BE2C (cell line): ENCODE data around the gene LRRC1.

Source experiments
- DNase-seq: peaks from one replicate; pipeline ENCODE4 v3.0.0-alpha.2; 2020
- H3K27me3 ChIP-seq: fragments of 250-450 bp; sonication (Bioruptor Pico); 2 replicates; pipeline ENCODE4 v1.5.1; 2020; ENCODE audit warnings: mild to moderate bottlenecking
- H3K36me3 ChIP-seq: fragments of 250-450 bp; sonication (Bioruptor Pico); 2 replicates; pipeline ENCODE4 v1.5.1; 2020; ENCODE audit warnings: mild to moderate bottlenecking
- H3K4me1 ChIP-seq: fragments of 250-450 bp; sonication (Bioruptor Pico); 2 replicates; pipeline ENCODE4 v1.5.1; 2020
- H3K4me3 ChIP-seq: 2 replicates; pipeline ENCODE4 v1.5.1; 2011; ENCODE audit warnings: low read depth, low read length
- H3K9me3 ChIP-seq: fragments of 250-450 bp; sonication (Bioruptor Pico); 2 replicates; pipeline ENCODE4 v1.5.1; 2020
- TF ChIP-seq, protein P1 (sequence below): IDR thresholded peaks from 2 replicates; pipeline ENCODE4 v1.5.1; 2012; ENCODE audit warnings: mild to moderate bottlenecking, low read depth, low read length

Gene LRRC1

DNA sequence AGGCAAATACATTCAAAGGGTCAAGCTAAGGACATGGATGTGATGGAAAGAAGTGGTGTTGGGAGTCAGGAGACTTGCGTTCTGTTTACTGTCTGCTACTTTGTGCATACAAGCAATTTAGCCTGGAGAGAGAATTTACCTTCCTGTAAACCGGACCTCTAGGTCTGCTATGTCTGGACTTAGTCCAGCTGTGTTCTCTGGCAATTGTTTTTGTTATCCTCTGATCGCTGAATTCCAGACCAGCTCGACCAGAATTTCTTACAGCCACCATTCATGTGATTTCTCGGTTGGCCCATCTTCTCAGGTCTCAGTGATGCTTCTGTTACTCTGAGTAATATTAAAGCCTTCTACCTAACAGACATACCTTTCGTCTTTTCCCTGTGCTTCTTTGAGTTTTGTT is 75.2 kb downstream of the LRRC1 start:
- no peak overlapping the region for H3K4me3 ChIP-seq
- TF ChIP-seq, protein P1, sequence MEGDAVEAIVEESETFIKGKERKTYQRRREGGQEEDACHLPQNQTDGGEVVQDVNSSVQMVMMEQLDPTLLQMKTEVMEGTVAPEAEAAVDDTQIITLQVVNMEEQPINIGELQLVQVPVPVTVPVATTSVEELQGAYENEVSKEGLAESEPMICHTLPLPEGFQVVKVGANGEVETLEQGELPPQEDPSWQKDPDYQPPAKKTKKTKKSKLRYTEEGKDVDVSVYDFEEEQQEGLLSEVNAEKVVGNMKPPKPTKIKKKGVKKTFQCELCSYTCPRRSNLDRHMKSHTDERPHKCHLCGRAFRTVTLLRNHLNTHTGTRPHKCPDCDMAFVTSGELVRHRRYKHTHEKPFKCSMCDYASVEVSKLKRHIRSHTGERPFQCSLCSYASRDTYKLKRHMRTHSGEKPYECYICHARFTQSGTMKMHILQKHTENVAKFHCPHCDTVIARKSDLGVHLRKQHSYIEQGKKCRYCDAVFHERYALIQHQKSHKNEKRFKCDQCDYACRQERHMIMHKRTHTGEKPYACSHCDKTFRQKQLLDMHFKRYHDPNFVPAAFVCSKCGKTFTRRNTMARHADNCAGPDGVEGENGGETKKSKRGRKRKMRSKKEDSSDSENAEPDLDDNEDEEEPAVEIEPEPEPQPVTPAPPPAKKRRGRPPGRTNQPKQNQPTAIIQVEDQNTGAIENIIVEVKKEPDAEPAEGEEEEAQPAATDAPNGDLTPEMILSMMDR = no peak
- H3K27me3 ChIP-seq = no peaks in the 10 kb centered on the region
- H3K36me3 ChIP-seq = no peaks in the 10 kb centered on the region
- H3K9me3 ChIP-seq = no peaks in the 10 kb centered on the region
- no peaks in the 10 kb centered on the region for H3K4me1 ChIP-seq
- no peak for DNase-seq

DNA sequence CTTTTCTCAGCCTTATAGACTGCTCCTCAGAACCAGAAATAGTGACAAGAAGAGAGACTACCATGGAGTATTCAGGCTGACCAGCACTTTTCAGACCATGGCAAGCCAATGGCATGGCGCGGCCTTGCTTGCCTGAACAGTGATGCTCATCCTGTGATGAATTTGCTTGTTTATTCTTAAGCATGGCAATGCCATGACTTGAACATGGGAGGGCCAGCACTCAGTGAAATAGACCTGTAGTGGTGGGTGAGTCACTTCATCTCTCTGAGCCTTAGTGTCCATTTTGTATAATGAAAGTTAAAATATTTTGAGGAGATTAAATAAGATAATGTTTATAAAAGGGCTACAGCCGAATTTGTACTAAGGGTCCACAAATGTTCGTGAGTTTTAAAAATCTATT is 79.1 kb downstream of the LRRC1 start:
- H3K9me3 ChIP-seq = no peaks in the 10 kb centered on the region
- no peaks in the 10 kb centered on the region for H3K36me3 ChIP-seq
- DNase-seq = no peak
- TF ChIP-seq, protein P1 = no peak
- no peaks in the 10 kb centered on the region for H3K27me3 ChIP-seq
- no peak overlapping the region for H3K4me3 ChIP-seq
- no peaks in the 10 kb centered on the region for H3K4me1 ChIP-seq

DNA sequence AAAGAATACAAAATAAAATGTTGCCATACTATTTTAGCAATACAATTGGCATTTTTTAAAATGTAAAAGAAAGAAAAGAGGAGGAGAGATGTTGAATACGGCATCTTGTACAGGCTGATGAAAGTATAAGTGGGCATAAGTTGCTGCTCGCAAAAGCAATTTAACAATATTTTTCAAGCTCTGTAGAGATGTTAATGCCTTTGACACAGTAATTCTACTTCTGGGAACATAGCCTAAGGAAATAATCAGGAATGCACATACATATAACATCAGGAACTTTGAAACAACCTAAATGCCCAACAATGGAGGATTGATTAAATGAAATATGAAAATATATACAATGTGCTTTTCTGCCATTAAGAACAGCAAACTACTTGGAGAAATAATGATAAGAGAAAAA is 80.2 kb downstream of the LRRC1 start:
- no peak for DNase-seq
- TF ChIP-seq, protein P1 = no peak
- Histone ChIP-seq H3K4me3 (no peak overlapping the region), H3K9me3 (no peaks in the 10 kb centered on the region), H3K27me3 (no peaks in the 10 kb centered on the region), H3K4me1 (no peaks in the 10 kb centered on the region), H3K36me3 (no peaks in the 10 kb centered on the region)

DNA sequence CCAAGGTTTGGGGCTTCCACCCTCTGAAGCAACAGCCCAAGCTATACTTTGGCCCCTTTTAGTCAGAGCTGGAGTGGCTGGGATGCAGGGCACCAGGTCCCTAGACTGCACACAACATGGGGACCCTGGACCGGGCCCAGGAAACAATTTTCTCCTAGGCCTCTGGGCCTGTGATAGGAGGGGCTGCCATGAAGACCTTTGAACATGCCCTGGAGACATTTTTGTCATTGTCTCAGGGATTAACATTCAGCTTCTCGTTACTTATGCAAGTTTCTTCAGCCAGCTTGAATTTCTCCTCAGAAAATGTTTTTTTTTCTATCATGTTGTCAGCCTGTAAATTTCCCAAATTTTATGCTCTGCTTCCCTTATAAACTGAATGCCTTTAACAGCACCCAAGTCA is 82.3 kb downstream of the LRRC1 start:
- Histone ChIP-seq H3K9me3 (no peaks in the 10 kb centered on the region), H3K4me3 (no peak overlapping the region), H3K36me3 (no peaks in the 10 kb centered on the region), H3K4me1 (no peaks in the 10 kb centered on the region), H3K27me3 (no peaks in the 10 kb centered on the region)
- DNase-seq = no peak
- TF ChIP-seq, protein P1 = no peak

DNA sequence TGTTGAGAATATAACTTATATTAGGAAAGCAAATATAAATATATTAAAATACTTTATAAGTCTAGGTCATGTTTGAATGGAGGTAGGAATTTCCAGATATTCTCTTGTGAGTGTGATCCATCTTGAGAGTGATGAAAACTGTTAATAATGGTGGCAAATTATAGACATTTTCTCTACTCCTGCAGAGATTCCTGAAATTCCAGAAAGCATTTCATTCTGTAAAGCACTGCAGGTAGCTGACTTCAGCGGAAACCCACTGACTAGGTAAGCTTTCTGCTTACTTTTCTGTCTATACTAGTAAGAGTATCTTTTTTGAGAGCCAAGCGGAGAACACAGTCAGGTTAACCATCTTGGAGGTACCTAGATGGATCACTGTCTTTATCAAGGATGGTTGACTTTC is 84.0 kb downstream of the LRRC1 start:
- TF ChIP-seq, protein P1 = no peak

DNA sequence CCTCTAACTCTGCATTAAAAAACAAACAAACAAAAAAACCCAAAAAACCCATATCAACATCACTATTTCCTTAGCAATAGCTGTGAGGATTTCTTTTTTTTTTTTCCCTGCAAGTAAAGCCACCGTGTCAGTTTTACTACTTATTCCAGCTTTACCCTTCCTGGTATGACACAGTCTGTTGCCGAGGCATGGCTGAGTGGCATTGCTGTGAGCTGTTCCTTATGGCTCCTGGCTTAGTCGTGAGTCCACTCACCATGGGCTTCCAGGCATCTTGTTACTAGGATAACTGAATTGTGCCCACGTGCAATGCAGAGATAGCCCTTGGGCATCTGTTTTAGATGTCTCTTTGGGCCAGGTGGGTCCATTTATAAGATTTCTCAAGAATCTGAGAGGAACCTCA is 84.8 kb downstream of the LRRC1 start:
- TF ChIP-seq, protein P1 = no peak
- Histone ChIP-seq H3K4me3 (no peak overlapping the region), H3K27me3 (no peaks in the 10 kb centered on the region), H3K36me3 (no peaks in the 10 kb centered on the region), H3K4me1 (no peaks in the 10 kb centered on the region), H3K9me3 (no peaks in the 10 kb centered on the region)
- DNase-seq = no peak

More for the DNA sequence above, 84.0 kb downstream of the LRRC1 start:
- no peak for DNase-seq
- H3K27me3 ChIP-seq = no peaks in the 10 kb centered on the region
- no peaks in the 10 kb centered on the region for H3K4me1 ChIP-seq
- H3K36me3 ChIP-seq = no peaks in the 10 kb centered on the region
- H3K4me3 ChIP-seq = no peak overlapping the region
- H3K9me3 ChIP-seq = no peaks in the 10 kb centered on the region
